ENCODE measurements around the gene PIK3R5. TPM values are rescaled to one million over a fixed set of nuclear protein-coding genes. Genes with fewer than 3 reads are reported as not detected.

PIK3R5 gene
- total and polyA plus RNA-seq, 2 donors (not counting 1 experiment from before 2014, with no cell fraction given), result 0.15 TPM; not detected in 1

- Histone ChIP-seq H3K4me1 (ENCODE audit: control insufficient read depth, extremely low read depth, insufficient read depth, low read length) (no peaks in the 10 kb centered on the region), H3K9me3 (ENCODE audit: control insufficient read depth, insufficient read depth, low read depth, low read length) (no peaks in the 10 kb centered on the region), H4K20me1 (ENCODE audit: control insufficient read depth, extremely low read depth, insufficient read depth, low read length) (no peaks in the 10 kb centered on the region), H2AFZ (ENCODE audit: low read length) (no peak overlapping the region), H3K27me3 (ENCODE audit: control insufficient read depth, insufficient read depth, low read length) (peaks cover 9% of the 10 kb centered on the region), H3K4me3 (replicated peaks in 1 of 4; ENCODE audit: control extremely low read depth in 1 of 4, insufficient read depth in 1 of 4, low read depth in 3 of 4, low read length in 4 of 4) (no peak overlapping the region), H3K27ac (ENCODE audit: insufficient read depth, low read length) (no peak overlapping the region), H3K4me2 (ENCODE audit: extremely low read depth, insufficient read depth, low read length) (no peak overlapping the region), H3K79me2 (ENCODE audit: control insufficient read depth, insufficient read depth, low read length) (no peaks in the 10 kb centered on the region), H3K9ac (ENCODE audit: insufficient read depth, low read length) (no peak overlapping the region), H3K36me3 (ENCODE audit: control insufficient read depth, insufficient read depth, low read length) (no peaks in the 10 kb centered on the region)
- TF ChIP-seq EZH2 (IDR thresholded peaks at IDR 0.05; ENCODE audit: low read length, missing control alignments), result no peak
- TF ChIP-seq, protein P1, sequence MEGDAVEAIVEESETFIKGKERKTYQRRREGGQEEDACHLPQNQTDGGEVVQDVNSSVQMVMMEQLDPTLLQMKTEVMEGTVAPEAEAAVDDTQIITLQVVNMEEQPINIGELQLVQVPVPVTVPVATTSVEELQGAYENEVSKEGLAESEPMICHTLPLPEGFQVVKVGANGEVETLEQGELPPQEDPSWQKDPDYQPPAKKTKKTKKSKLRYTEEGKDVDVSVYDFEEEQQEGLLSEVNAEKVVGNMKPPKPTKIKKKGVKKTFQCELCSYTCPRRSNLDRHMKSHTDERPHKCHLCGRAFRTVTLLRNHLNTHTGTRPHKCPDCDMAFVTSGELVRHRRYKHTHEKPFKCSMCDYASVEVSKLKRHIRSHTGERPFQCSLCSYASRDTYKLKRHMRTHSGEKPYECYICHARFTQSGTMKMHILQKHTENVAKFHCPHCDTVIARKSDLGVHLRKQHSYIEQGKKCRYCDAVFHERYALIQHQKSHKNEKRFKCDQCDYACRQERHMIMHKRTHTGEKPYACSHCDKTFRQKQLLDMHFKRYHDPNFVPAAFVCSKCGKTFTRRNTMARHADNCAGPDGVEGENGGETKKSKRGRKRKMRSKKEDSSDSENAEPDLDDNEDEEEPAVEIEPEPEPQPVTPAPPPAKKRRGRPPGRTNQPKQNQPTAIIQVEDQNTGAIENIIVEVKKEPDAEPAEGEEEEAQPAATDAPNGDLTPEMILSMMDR (conservative IDR thresholded peaks at IDR 0.05 in 1 of 2, IDR thresholded peaks at IDR 0.05 in 1 of 2; ENCODE audit: low read depth in 1 of 2, low read length in 2 of 2), result no peak
- DNase-seq (ENCODE audit: low read depth in 2 of 2), result no peak
Observed at GRCh38 chr17:8963014-8963413, 2.5 kb downstream of the PIK3R5 start.

DNA sequence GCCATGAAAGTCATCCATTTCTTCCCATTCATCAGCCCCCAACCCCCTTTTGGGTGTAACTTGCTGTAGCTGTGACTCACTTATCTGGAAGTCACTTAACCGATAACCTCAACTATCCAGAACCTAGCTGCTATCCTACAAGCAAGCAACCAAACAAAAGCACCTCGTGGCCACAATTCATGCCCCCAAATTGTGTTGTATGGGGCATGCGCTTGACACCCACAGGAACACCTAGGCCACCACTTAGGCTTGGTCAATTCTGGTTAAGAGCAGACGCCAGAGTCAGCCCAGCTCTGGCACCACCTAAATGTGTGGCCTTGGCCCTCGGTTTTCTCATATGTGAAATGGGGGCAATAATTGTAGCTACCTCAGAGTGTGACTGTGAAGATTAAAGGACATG is 3.7 kb downstream of the PIK3R5 start:
- TF ChIP-seq, protein P1 (conservative IDR thresholded peaks at IDR 0.05 in 1 of 2, IDR thresholded peaks at IDR 0.05 in 1 of 2; ENCODE audit: low read depth in 1 of 2, low read length in 2 of 2), result no peak
- no peak for TF ChIP-seq EZH2 (IDR thresholded peaks at IDR 0.05; ENCODE audit: low read length, missing control alignments)
- Histone ChIP-seq H3K9me3 (ENCODE audit: control insufficient read depth, insufficient read depth, low read depth, low read length) (no peaks in the 10 kb centered on the region), H2AFZ (ENCODE audit: low read length) (no peak overlapping the region), H3K79me2 (ENCODE audit: control insufficient read depth, insufficient read depth, low read length) (no peaks in the 10 kb centered on the region), H3K27me3 (ENCODE audit: control insufficient read depth, insufficient read depth, low read length) (peaks cover 9% of the 10 kb centered on the region), H3K4me1 (ENCODE audit: control insufficient read depth, extremely low read depth, insufficient read depth, low read length) (no peaks in the 10 kb centered on the region), H3K4me3 (replicated peaks in 1 of 4; ENCODE audit: control extremely low read depth in 1 of 4, insufficient read depth in 1 of 4, low read depth in 3 of 4, low read length in 4 of 4) (no peak overlapping the region), H3K4me2 (ENCODE audit: extremely low read depth, insufficient read depth, low read length) (no peak overlapping the region), H3K9ac (ENCODE audit: insufficient read depth, low read length) (no peak overlapping the region), H3K27ac (ENCODE audit: insufficient read depth, low read length) (no peak overlapping the region), H4K20me1 (ENCODE audit: control insufficient read depth, extremely low read depth, insufficient read depth, low read length) (no peaks in the 10 kb centered on the region), H3K36me3 (ENCODE audit: control insufficient read depth, insufficient read depth, low read length) (no peaks in the 10 kb centered on the region)
- DNase-seq (ENCODE audit: low read depth in 2 of 2), result no peak

DNA sequence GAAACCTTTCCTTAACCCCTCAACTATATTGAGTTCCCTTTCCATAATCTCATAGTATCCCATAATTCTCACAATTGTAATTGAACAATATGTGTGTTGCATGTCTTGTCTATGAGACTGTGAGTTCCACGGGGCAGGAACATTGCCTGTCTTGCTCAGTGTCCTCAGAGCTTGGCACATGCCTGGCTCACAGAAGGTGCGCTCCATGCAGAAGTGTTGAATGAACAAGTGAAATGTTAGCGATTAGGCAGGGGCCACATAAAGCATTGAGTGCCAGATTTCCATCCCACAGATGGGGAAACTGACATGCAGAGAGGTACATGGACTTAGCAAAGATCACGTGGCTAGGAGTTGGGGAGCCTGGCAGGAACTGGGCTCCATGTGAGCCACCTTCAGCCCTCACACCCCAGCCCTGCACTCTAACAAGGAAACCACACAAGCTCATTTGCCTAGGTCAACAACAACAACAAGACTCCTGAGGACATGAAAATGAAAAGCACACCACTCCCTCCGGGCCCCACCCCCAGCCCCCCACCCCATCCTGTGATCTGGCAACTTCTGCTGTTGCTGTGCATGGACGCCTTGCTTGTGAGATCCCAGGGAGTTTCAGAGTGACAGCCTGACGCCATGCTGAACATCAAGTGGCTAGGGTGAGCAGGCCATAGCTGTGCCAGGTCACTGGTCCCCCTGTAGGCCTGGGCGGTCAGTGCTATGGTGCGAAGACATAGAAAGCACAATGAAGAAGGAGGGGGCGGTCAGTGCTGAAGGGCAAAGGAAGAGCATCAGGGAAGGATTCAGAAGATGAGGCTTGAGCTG is 5.0 kb downstream of the PIK3R5 start:
- H3K79me2 ChIP-seq (ENCODE audit: control insufficient read depth, insufficient read depth, low read length), result no peaks in the 10 kb centered on the region
- H2AFZ ChIP-seq (ENCODE audit: low read length), result no peak overlapping the region
- no peak for DNase-seq (ENCODE audit: low read depth in 2 of 2)
- no peak overlapping the region for H3K4me3 ChIP-seq (replicated peaks in 1 of 4; ENCODE audit: control extremely low read depth in 1 of 4, insufficient read depth in 1 of 4, low read depth in 3 of 4, low read length in 4 of 4)
- no peak overlapping the region for H3K4me2 ChIP-seq (ENCODE audit: extremely low read depth, insufficient read depth, low read length)
- H3K4me1 ChIP-seq (ENCODE audit: control insufficient read depth, extremely low read depth, insufficient read depth, low read length), result no peaks in the 10 kb centered on the region
- no peaks in the 10 kb centered on the region for H4K20me1 ChIP-seq (ENCODE audit: control insufficient read depth, extremely low read depth, insufficient read depth, low read length)
- H3K36me3 ChIP-seq (ENCODE audit: control insufficient read depth, insufficient read depth, low read length), result no peaks in the 10 kb centered on the region
- TF ChIP-seq, protein P1 (conservative IDR thresholded peaks at IDR 0.05 in 1 of 2, IDR thresholded peaks at IDR 0.05 in 1 of 2; ENCODE audit: low read depth in 1 of 2, low read length in 2 of 2), result no peak
- TF ChIP-seq EZH2 (IDR thresholded peaks at IDR 0.05; ENCODE audit: low read length, missing control alignments), result no peak
- peaks cover 9% of the 10 kb centered on the region for H3K27me3 ChIP-seq (ENCODE audit: control insufficient read depth, insufficient read depth, low read length)
- no peak overlapping the region for H3K9ac ChIP-seq (ENCODE audit: insufficient read depth, low read length)
- no peak overlapping the region for H3K27ac ChIP-seq (ENCODE audit: insufficient read depth, low read length)
- H3K9me3 ChIP-seq (ENCODE audit: control insufficient read depth, insufficient read depth, low read depth, low read length), result no peaks in the 10 kb centered on the region

All from fibroblast of lung (primary cell).